ENCODE results near the gene ADAT3. TPM values are rescaled to one million over a fixed set of nuclear protein-coding genes. Genes with fewer than 3 reads are reported as not detected.
A peak's percentile ranks its signal among the peaks of the same experiment; 100 is the strongest.

The ADAT3 gene
- total RNA-seq, 6 experiments from 2014 or later, result 1.8 to 5.3 (median 2.7) TPM

DNA sequence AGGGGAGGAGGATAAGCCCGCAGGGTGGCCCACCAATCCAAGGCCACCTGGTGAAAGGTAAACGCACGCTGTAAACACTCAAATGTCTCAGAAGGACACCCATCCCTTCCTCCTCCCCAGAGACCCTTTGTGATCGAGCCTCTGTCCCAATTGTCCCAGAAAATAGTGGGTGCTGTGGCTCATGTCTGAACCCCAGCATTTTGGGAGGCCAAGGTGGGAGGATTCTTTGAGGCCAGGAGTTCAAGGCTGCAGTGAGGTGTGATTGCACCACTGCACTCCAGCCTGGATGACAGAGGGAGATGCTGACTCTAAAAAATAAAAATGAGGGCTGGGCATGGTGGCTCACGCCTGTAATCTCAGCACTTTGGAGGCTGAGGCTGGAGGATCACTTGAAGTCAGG, 16.8 kb upstream of the ADAT3 start:
- ATAC-seq (no peak), DNase-seq (no peak)
- WGBS (ENCODE audit: insufficient coverage, low coverage, low lambda C conversion rate, missing lambda C conversion rate), result 95% methylated on average over 4 of the region's 5 CpGs
- no peaks in the 10 kb centered on the region for H3K27me3 ChIP-seq
- H3K36me3 ChIP-seq, result no peaks in the 10 kb centered on the region
- TF ChIP-seq, protein P1, sequence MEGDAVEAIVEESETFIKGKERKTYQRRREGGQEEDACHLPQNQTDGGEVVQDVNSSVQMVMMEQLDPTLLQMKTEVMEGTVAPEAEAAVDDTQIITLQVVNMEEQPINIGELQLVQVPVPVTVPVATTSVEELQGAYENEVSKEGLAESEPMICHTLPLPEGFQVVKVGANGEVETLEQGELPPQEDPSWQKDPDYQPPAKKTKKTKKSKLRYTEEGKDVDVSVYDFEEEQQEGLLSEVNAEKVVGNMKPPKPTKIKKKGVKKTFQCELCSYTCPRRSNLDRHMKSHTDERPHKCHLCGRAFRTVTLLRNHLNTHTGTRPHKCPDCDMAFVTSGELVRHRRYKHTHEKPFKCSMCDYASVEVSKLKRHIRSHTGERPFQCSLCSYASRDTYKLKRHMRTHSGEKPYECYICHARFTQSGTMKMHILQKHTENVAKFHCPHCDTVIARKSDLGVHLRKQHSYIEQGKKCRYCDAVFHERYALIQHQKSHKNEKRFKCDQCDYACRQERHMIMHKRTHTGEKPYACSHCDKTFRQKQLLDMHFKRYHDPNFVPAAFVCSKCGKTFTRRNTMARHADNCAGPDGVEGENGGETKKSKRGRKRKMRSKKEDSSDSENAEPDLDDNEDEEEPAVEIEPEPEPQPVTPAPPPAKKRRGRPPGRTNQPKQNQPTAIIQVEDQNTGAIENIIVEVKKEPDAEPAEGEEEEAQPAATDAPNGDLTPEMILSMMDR (IDR thresholded peaks at IDR 0.05), result no peak
- TF ChIP-seq POLR2A (IDR thresholded peaks at IDR 0.05), result no peak
- no peaks in the 10 kb centered on the region for H3K9me3 ChIP-seq
- peaks cover 0 to 6% (median 2%) of the 10 kb centered on the region in 4 donors for H3K4me1 ChIP-seq
- no peak overlapping the region for H3K4me3 ChIP-seq
- H3K27ac ChIP-seq, result no peak overlapping the region
- intact Hi-C loops (cut with DNase I), result no loop called here

DNA sequence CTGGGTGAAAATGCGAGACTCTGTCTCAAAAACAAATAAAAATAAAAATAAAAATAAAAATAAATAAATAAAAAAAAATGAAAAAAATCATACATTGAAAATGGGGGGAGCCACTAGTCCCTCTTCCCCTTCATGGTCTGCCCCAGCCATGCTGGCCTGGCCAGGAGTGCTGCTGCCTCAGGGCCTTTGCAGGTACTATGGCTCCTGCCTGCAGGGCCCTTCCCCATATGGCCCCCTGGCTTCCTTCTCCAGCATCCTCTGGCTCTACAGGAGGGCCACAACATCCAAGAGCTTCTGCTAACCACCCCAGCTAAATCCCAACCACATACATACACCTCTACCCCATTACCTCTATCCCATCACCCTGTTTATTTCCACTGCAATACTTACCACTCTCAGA, 15.3 kb upstream of the ADAT3 start:
- no peak for ATAC-seq
- Histone ChIP-seq H3K4me3 (no peak overlapping the region), H3K9me3 (no peaks in the 10 kb centered on the region), H3K27me3 (no peaks in the 10 kb centered on the region), H3K36me3 (no peaks in the 10 kb centered on the region), H3K27ac (no peak overlapping the region), H3K4me1 (no peaks in the 10 kb centered on the region)
- no peak for DNase-seq
- TF ChIP-seq, protein P1 (IDR thresholded peaks at IDR 0.05), result no peak
- TF ChIP-seq POLR2A (IDR thresholded peaks at IDR 0.05), result no peak
- intact Hi-C loops (cut with DNase I), result no loop called here
- 100% methylated on average over 1 of the region's 1 CpG for WGBS (ENCODE audit: insufficient coverage, low coverage, low lambda C conversion rate, missing lambda C conversion rate)

DNA sequence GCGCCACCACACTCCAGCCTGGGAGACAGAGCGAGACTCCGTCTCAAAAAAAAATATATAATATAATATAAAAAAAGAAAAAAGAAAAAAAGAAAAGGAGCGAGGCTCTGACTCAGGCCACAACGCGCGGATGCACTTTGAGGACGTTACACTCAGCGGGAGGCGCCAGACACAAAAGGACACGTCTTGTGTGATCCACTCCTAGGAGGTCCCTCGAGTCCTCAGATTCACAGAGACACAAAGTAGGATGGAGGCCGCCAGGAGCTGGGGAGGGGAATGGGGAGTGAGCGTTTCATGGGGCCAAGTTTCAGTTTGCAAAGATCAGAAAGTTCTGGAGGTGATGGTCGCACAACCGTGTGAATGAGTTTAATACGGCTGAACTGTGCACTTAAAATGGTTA, 11.4 kb upstream of the ADAT3 start:
- H3K27me3 ChIP-seq, result no peaks in the 10 kb centered on the region
- no peak overlapping the region for H3K4me3 ChIP-seq
- no peak for DNase-seq
- peaks cover 0 to 6% (median 1%) of the 10 kb centered on the region in 4 donors for H3K4me1 ChIP-seq
- WGBS (ENCODE audit: insufficient coverage, low coverage, low lambda C conversion rate, missing lambda C conversion rate), result 83% methylated on average over 17 of the region's 17 CpGs
- H3K36me3 ChIP-seq, result no peaks in the 10 kb centered on the region
- TF ChIP-seq, protein P1 (IDR thresholded peaks at IDR 0.05), result no peak
- no peak for TF ChIP-seq POLR2A (IDR thresholded peaks at IDR 0.05)
- H3K9me3 ChIP-seq, result no peaks in the 10 kb centered on the region
- no peak overlapping the region for H3K27ac ChIP-seq
- intact Hi-C loops (cut with DNase I), result no loop called here
- no peak for ATAC-seq

DNA sequence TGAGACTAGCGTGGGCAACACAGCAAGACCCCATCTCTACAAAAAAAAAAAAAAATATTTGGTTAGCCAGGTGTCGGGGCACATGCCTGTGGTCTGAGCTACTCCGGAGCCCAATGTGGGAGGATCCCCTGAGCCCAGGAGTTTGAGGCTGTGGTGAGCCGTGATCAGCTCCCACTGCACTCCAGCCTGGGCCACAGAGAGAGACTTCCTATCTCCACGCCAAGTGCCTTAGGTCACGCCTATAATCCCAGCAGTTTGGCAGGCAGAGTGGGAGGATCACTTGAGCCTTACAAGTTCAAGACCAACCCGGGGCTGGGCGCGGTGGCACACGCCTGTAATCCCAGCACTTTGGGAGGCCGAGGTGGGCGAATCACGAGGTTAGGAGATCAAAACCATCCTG, 8.7 kb upstream of the ADAT3 start:
- intact Hi-C loops (cut with DNase I), result no loop called here
- Histone ChIP-seq H3K27me3 (no peaks in the 10 kb centered on the region), H3K27ac (no peak overlapping the region), H3K4me1 (peaks cover 0 to 6% (median 1%) of the 10 kb centered on the region in 4 donors), H3K4me3 (no peak overlapping the region), H3K36me3 (no peaks in the 10 kb centered on the region), H3K9me3 (no peaks in the 10 kb centered on the region)
- 64% methylated on average over 6 of the region's 13 CpGs for WGBS (ENCODE audit: insufficient coverage, low coverage, low lambda C conversion rate, missing lambda C conversion rate)
- peak in 1 of 3 donors; percentile 19 for DNase-seq
- no peak for TF ChIP-seq POLR2A (IDR thresholded peaks at IDR 0.05)
- TF ChIP-seq, protein P1 (IDR thresholded peaks at IDR 0.05), result no peak
- ATAC-seq, result no peak

DNA sequence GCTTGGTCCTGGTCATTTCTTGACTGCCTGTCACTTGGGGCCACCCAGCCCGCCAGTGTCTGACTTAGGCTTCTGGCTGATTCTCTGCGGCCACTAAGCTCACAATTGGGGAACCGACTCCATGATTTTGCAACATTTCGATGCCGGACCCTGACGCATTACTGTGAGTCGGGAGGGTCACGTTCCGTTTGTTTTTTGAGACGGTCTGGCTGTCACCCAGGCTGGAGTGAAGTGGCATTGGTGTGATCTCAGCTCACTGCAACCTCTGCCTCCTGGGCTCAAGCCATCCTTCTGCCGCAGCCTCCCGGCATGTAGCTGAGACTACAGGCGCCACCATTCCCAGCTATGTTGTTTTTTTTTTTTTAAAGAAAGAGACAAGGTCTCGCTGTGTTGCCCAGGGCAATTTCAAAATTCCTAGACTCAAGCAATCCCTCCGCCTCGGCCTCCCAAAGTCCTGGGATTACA, 3.2 kb upstream of the ADAT3 start:
- H3K4me1 ChIP-seq, result peaks cover 0 to 20% (median 1%) of the 10 kb centered on the region in 4 donors
- peak; percentile 26 for TF ChIP-seq POLR2A (IDR thresholded peaks at IDR 0.05)
- TF ChIP-seq, protein P1 (IDR thresholded peaks at IDR 0.05), result no peak
- 51% methylated on average over 15 of the region's 16 CpGs for WGBS (ENCODE audit: insufficient coverage, low coverage, low lambda C conversion rate, missing lambda C conversion rate)
- no peaks in the 10 kb centered on the region for H3K36me3 ChIP-seq
- ATAC-seq (peak in 3 of 4 donors; percentile 24 to 36 (median 31)), DNase-seq (peak; percentile 75 to 84 (median 84))
- no peaks in the 10 kb centered on the region for H3K9me3 ChIP-seq
- H3K27me3 ChIP-seq, result no peaks in the 10 kb centered on the region
- intact Hi-C loops (cut with DNase I), result no loop called here
- H3K27ac ChIP-seq, result peak overlapping the region in 2 of 3 donors; percentile 69 to 70
- H3K4me3 ChIP-seq, result no peak overlapping the region
